ENCODE data around the gene FBF1. TPM values are rescaled to one million over a fixed set of nuclear protein-coding genes. Genes with fewer than 3 reads are reported as not detected.
"Not testable (repeated sequence)": the region's sequence is repeated elsewhere in the genome, so short reads cannot be mapped to it uniquely, and the experiment has no call there.

FBF1 gene
- total RNA-seq, 1 donor from 2014 or later, result 2.8 TPM

GRCh38 chr17:75891605-75892555 is 49.0 kb downstream of the FBF1 start:
- no peak for DNase-seq
- Histone ChIP-seq H3K36me3 (peaks cover 34% of the 10 kb centered on the region), H3K27ac (replicated peaks) (no peak overlapping the region), H3K4me3 (no peak overlapping the region), H3K9me3 (replicated peaks) (no peaks in the 10 kb centered on the region), H3K27me3 (ENCODE audit: low read depth) (no peaks in the 10 kb centered on the region), H3K4me1 (peaks cover 36% of the 10 kb centered on the region)
- intact Hi-C loops (cut with micrococcal nuclease), result loop anchor here (2.0 kb wide), 1 partner anchor 41 kb away; no protein-coding TSS in a partner anchor
- no peak for TF ChIP-seq CTCF (IDR thresholded peaks at IDR 0.05; ENCODE audit: borderline replicate concordance)

GRCh38 chr17:75891022-75891604 is 49.7 kb downstream of the FBF1 start:
- intact Hi-C loops (cut with micrococcal nuclease), result no loop called here
- Histone ChIP-seq H3K27ac (replicated peaks) (no peak overlapping the region), H3K36me3 (peaks cover 34% of the 10 kb centered on the region), H3K27me3 (ENCODE audit: low read depth) (no peaks in the 10 kb centered on the region), H3K4me1 (peaks cover 29% of the 10 kb centered on the region), H3K4me3 (no peak overlapping the region), H3K9me3 (replicated peaks) (no peaks in the 10 kb centered on the region)
- no peak for TF ChIP-seq CTCF (IDR thresholded peaks at IDR 0.05; ENCODE audit: borderline replicate concordance)
- no peak for DNase-seq

GRCh38 chr17:75889454-75889853 is 51.4 kb downstream of the FBF1 start:
- no peak for DNase-seq
- Histone ChIP-seq H3K27me3 (ENCODE audit: low read depth) (no peaks in the 10 kb centered on the region), H3K27ac (replicated peaks) (no peak overlapping the region), H3K9me3 (replicated peaks) (no peaks in the 10 kb centered on the region), H3K4me3 (no peak overlapping the region), H3K4me1 (peaks cover 12% of the 10 kb centered on the region), H3K36me3 (peaks cover 34% of the 10 kb centered on the region)
- TF ChIP-seq CTCF (IDR thresholded peaks at IDR 0.05; ENCODE audit: borderline replicate concordance), result no peak
- intact Hi-C loops (cut with micrococcal nuclease), result no loop called here

GRCh38 chr17:75888484-75888883 is 52.4 kb downstream of the FBF1 start:
- no peak for TF ChIP-seq CTCF (IDR thresholded peaks at IDR 0.05; ENCODE audit: borderline replicate concordance)
- Histone ChIP-seq H3K4me1 (peaks cover 7% of the 10 kb centered on the region), H3K27me3 (ENCODE audit: low read depth) (no peaks in the 10 kb centered on the region), H3K36me3 (peaks cover 34% of the 10 kb centered on the region), H3K4me3 (no peak overlapping the region), H3K9me3 (replicated peaks) (no peaks in the 10 kb centered on the region), H3K27ac (replicated peaks) (no peak overlapping the region)
- intact Hi-C loops (cut with micrococcal nuclease), result no loop called here
- DNase-seq, result no peak

GRCh38 chr17:75885860-75886259 is 55.0 kb downstream of the FBF1 start:
- intact Hi-C loops (cut with micrococcal nuclease); H3K27ac ChIP-seq (replicated peaks); H3K4me1 ChIP-seq; H3K27me3 ChIP-seq (ENCODE audit: low read depth); H3K9me3 ChIP-seq (replicated peaks); DNase-seq; H3K4me3 ChIP-seq: not testable (repeated sequence)
- peaks cover 18% of the 10 kb centered on the region for H3K36me3 ChIP-seq

GRCh38 chr17:75885431-75885830 is 55.4 kb downstream of the FBF1 start:
- no peak for DNase-seq
- H3K4me1 ChIP-seq, result no peaks in the 10 kb centered on the region
- intact Hi-C loops (cut with micrococcal nuclease), result no loop called here
- no peak for TF ChIP-seq CTCF (IDR thresholded peaks at IDR 0.05; ENCODE audit: borderline replicate concordance)
- H3K9me3 ChIP-seq (replicated peaks), result no peaks in the 10 kb centered on the region
- no peak overlapping the region for H3K27ac ChIP-seq (replicated peaks)
- no peak overlapping the region for H3K4me3 ChIP-seq
- H3K36me3 ChIP-seq, result peaks cover 14% of the 10 kb centered on the region
- no peaks in the 10 kb centered on the region for H3K27me3 ChIP-seq (ENCODE audit: low read depth)
